Effector memory CD4-positive, alpha-beta T cell (primary cell): Measurements from ENCODE around the gene ERICH6.

Experiments
- DNase-seq, 3 donors: peaks; one replicate each; pipeline ENCODE4 v3.0.0-alpha.2; 2020
- H3K27ac ChIP-seq: 2 replicates; pipeline ENCODE4 v1.7.0; 2013; ENCODE audit warnings: mild to moderate bottlenecking, low read length, moderate library complexity; ENCODE audit not compliant: insufficient read depth, poor library complexity, severe bottlenecking
- H3K27me3 ChIP-seq: replicated peaks from 2 replicates; pipeline ENCODE4 v1.7.0; 2013; ENCODE audit warnings: mild to moderate bottlenecking, low read length; ENCODE audit not compliant: insufficient read depth, control insufficient read depth, poor library complexity, severe bottlenecking
- H3K36me3 ChIP-seq: 2 replicates; pipeline ENCODE4 v1.7.0; 2013; ENCODE audit warnings: mild to moderate bottlenecking, low read length, moderate library complexity; ENCODE audit not compliant: control insufficient read depth, insufficient read depth
- H3K4me1 ChIP-seq: 2 replicates; pipeline ENCODE4 v1.7.0; 2013; ENCODE audit warnings: low read length, mild to moderate bottlenecking; ENCODE audit not compliant: control insufficient read depth, insufficient read depth, poor library complexity, severe bottlenecking
- H3K4me3 ChIP-seq: 2 replicates; pipeline ENCODE4 v1.7.0; 2013; ENCODE audit warnings: low read length, low read depth, mild to moderate bottlenecking; ENCODE audit not compliant: insufficient read depth, poor library complexity, severe bottlenecking
- H3K9me3 ChIP-seq: 2 replicates; pipeline ENCODE4 v1.7.0; 2013; ENCODE audit warnings: mild to moderate bottlenecking, low read length, moderate library complexity; ENCODE audit not compliant: control insufficient read depth

The ERICH6 gene

DNA sequence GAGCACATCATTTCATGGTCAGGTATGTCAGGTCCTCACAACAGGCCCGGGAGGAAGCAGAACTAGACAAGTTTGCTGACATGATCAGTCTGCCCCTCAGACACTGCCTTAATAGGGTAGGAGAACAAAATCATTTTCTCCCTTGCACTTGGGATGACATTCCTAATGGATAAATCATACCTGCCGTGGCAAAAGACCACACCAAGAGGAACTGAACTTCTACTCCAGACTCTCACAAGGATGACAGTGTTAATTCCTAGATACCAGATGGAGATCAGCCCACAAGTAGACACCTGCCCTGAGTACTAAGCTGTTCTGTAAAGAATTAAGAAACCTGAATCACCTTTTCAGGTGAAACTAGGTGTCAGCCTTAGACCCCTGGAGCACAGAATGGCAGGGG is 39.8 kb upstream of the ERICH6 start:
- no peaks in the 10 kb centered on the region for H3K9me3 ChIP-seq
- no peak overlapping the region for H3K27ac ChIP-seq
- H3K36me3 ChIP-seq = peaks cover 16% of the 10 kb centered on the region
- H3K4me1 ChIP-seq = peaks cover 6% of the 10 kb centered on the region
- H3K27me3 ChIP-seq = no peaks in the 10 kb centered on the region
- H3K4me3 ChIP-seq = no peak overlapping the region
- DNase-seq = no peak

DNA sequence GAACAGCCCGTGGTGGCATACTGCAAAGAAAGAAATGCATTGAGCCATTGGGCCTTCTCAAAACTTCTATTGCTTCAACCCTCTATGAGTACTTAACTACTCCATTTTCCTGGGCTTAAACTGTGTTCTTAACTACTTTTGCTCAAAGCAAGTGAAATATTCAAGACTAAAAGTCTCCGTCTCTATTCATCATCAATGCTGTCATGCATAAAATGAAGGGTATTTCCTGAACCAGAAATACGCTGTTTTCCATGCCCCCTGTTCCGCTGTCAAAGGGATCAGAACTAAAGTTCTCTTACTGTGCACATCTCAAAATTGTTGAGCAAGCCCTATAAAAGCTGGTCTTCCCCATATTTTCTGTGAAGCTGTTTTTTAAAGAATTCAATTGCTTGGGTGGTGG is 39.0 kb upstream of the ERICH6 start:
- Histone ChIP-seq H3K4me1 (peaks cover 6% of the 10 kb centered on the region), H3K27ac (no peak overlapping the region), H3K4me3 (no peak overlapping the region), H3K27me3 (no peaks in the 10 kb centered on the region), H3K36me3 (peaks cover 16% of the 10 kb centered on the region), H3K9me3 (no peaks in the 10 kb centered on the region)
- no peak for DNase-seq

DNA sequence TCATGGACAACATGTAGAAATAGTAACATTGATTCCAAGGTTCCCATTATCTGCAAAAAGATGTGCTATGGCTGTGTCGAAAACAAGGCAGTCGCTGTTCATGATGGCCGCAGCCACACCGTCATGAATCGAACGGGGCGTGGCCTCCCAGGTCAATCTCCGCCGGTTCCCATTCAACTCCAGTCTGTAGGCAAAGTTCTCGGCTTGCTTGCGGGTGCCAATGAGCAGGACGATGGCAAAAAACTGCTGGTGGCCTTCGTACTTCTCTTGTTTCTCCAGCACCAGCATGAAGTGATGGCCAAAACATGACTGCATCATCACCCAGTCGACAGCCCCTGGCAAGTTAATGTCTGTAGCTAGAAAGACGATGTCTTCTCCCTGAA is 38.4 kb upstream of the ERICH6 start:
- no peak for DNase-seq
- peaks cover 16% of the 10 kb centered on the region for H3K36me3 ChIP-seq
- no peak overlapping the region for H3K27ac ChIP-seq
- H3K4me3 ChIP-seq = no peak overlapping the region
- no peaks in the 10 kb centered on the region for H3K9me3 ChIP-seq
- H3K27me3 ChIP-seq = no peaks in the 10 kb centered on the region
- H3K4me1 ChIP-seq = peaks cover 6% of the 10 kb centered on the region

DNA sequence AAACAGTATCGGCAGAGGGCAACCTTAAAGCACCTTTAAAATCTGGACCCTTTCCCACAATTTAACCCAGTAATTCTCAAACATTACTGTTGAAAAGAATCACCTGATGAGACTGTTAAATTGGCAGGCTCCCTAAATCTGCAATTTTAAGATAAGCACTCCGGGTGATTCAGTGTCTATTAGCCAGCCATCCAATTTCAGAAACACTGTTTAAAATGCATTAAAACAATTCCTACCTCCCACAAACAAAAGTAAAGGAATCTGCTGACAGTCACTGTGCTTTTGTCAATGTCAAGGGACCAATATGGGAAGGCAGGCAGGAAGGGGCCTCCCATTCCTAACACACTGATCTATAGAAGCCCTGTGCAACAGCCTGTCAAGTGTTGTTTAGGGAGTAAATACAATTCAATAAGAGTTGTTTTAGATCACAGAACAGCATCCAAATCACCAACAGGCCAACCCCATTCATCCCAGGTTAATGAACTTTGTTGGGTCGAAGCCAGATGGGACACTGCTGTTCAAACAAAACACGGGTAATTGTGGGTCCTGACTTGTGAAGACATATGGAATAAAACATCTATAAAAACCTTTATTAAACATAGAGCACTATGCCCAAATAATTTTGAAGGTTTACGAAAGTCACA is 37.9 kb upstream of the ERICH6 start:
- Histone ChIP-seq H3K9me3 (no peaks in the 10 kb centered on the region), H3K4me1 (peaks cover 6% of the 10 kb centered on the region), H3K4me3 (no peak overlapping the region), H3K27me3 (no peaks in the 10 kb centered on the region), H3K36me3 (peaks cover 16% of the 10 kb centered on the region), H3K27ac (no peak overlapping the region)
- DNase-seq = no peak

DNA sequence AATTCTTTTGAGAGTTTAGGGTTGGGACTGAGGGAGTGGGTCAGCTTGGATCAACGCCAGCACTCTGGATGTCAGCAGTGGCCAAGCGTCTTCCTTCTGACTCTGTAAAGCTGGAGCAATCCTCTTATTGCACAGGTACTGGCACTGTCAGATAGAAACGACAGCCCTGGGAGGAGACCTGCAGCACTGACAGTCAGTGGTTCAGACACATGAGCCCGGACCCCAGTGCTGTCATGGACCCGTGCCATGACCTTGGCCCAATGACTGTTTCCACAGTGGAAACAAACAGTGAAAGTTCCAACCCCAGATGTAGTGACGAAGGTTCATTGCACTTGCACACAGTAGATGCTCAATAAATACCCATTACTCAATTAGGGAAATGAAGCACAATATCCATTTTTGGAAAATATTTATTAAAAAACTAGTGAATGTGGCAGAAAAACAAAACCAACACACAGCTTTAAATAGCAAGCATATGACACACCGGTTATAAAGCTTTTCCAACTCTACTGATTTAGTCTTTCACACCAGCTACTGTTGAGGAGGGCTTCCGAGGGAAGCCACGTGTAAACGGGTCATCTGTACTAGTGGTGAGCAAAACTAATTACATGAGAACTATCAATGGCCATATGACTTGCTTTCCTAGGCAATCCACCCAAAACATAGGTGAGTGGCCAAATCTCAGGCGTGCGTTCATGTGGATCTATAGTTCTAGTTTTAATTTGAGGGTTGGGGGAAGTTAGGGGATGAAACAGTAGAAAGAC is 37.2 kb upstream of the ERICH6 start:
- H3K9me3 ChIP-seq = no peaks in the 10 kb centered on the region
- no peaks in the 10 kb centered on the region for H3K27me3 ChIP-seq
- H3K27ac ChIP-seq = no peak overlapping the region
- H3K4me3 ChIP-seq = no peak overlapping the region
- H3K36me3 ChIP-seq = peaks cover 16% of the 10 kb centered on the region
- H3K4me1 ChIP-seq = peaks cover 6% of the 10 kb centered on the region
- DNase-seq = no peak

DNA sequence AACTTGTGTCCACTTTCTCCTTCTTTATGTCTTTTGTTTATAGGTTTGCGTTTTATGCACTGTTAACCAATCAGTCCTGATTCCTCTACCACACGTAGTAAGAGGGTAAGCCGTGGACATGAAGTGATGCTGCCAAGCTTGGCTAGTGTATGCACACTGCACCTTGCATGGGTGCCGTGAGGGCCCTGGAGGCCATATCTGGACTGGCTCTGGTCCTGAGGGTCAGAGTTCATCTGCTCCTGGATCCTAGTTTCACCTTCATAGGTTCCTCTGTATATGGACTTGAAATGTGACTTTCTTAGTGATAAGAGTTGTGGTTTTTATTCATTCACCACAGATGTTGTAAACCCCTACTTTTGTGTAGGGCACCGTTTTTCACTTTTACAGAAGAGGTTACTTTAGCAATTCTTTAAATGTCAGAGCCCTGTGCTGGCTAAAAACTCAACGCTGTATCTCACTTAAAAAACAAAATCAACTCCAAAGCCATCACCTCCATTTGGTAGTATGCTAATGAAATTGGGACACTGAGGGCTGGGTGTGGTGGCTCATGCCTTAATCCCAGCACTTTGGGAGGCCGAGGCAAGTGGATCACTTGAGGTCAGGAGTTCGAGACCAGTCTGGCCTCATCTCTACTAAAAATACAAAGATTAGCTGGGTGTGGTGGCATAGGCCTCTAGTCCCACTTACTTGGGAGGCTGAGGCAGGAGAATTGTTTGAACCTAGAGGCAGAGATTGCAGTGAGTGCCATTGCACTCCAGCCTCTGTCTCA is 36.3 kb upstream of the ERICH6 start:
- Histone ChIP-seq H3K27me3 (no peaks in the 10 kb centered on the region), H3K4me3 (no peak overlapping the region), H3K36me3 (peaks cover 16% of the 10 kb centered on the region), H3K27ac (no peak overlapping the region), H3K9me3 (no peaks in the 10 kb centered on the region), H3K4me1 (peaks cover 6% of the 10 kb centered on the region)
- no peak for DNase-seq

DNA sequence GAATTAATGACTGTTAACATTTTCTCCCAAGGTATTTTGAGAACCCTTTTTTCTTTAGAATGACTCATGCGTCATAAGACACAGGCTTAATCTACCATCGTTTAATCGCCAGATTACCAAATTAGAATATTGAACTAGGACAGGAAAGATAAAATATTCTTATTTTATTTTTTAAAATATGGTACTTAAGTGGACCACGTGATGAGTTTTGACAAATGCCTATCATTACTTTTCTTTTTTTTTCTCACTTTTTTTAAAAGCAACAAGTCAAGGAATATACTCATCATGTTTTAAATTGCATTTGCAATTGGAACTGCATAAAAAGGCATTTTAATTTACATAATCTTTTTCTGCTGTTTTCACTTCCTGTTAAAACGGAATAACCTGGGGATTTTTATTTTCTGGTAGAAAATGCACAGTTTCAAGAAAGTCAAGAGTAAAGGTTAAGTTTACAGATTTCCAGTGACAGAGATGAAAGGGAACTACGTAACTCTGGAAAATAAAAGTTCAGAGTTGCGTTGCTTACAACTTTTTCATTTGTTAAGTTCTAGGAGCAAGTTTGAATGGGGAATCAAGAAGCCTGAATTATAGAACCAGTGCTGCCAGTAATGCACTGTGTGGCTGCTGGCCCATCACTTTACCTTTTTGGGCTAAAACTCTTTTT is 35.6 kb upstream of the ERICH6 start:
- Histone ChIP-seq H3K4me1 (peaks cover 6% of the 10 kb centered on the region), H3K9me3 (no peaks in the 10 kb centered on the region), H3K27ac (no peak overlapping the region), H3K4me3 (no peak overlapping the region), H3K27me3 (no peaks in the 10 kb centered on the region), H3K36me3 (peaks cover 16% of the 10 kb centered on the region)
- no peak for DNase-seq

DNA sequence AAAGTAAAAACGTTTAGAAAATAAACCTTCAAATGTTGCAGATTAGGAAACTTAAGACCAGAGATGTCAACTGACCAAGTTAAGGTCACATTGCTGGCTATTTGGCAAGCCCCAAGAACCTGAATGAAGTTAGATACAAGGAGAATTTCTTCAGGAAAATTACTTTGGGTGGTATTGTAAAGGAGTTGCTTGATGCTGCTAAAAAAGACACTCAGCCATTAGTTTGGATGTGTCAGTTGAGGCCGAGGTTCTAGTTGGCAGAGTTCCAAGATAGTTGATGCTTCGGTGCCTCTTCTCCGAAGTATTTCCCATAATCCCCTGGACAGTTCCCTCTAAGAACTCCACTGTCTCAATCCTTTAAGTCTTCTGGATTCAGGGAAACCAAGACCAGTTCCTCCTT is 35.0 kb upstream of the ERICH6 start:
- Histone ChIP-seq H3K27me3 (no peaks in the 10 kb centered on the region), H3K9me3 (no peaks in the 10 kb centered on the region), H3K36me3 (peaks cover 16% of the 10 kb centered on the region), H3K27ac (no peak overlapping the region), H3K4me3 (no peak overlapping the region), H3K4me1 (peaks cover 6% of the 10 kb centered on the region)
- no peak for DNase-seq

DNA sequence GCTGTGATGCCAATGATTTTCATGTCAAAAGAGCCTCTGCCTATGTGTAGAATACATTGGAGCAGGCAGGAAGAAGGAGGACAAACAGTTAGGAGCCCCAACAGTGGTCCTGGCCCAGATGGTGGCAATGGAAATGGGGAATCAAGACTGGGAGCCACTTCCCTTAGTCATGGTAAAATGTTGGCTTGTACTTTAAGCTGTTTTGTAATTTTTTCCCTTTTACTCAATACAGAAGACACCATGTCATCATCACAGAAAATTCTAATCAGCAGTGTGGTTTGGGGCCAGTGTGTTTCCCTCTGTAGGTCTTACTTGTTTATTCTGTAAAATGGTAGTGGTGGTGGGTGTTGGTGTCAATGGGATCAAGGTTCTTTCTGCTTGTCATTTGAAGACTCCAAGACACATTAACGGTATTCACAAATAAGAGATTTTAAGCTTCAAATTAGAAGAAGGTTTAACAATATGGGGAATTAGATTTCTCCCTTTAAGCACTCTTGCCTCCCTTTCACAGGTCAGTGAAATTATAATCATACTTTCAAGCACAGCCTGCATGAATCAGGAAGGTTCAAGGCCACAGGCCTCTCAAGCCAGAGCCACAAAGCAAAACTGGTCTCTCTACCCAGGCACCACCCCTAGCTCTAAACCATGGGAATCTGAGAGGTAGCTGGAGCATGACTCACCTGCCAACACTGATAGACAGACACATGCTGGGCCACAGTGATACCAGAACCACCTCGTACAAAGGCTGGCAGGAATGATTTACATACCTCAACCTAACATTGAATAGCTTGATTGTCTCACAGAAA is 34.4 kb upstream of the ERICH6 start:
- Histone ChIP-seq H3K4me1 (peaks cover 6% of the 10 kb centered on the region), H3K27ac (no peak overlapping the region), H3K27me3 (no peaks in the 10 kb centered on the region)

More for the DNA sequence above, 34.4 kb upstream of the ERICH6 start:
- H3K4me3 ChIP-seq = no peak overlapping the region
- no peaks in the 10 kb centered on the region for H3K9me3 ChIP-seq
- no peak for DNase-seq
- H3K36me3 ChIP-seq = peaks cover 16% of the 10 kb centered on the region
